DOHH2 (cell line): ENCODE measurements around the gene ALKBH7.
"Not testable (repeated sequence)": the region's sequence is repeated elsewhere in the genome, so short reads cannot be mapped to it uniquely, and the experiment has no call there.

Source experiments
- H3F3A ChIP-seq: fragments of 200-600 bp; sonication (generic), shearing (Covaris generic); 2 replicates; pipeline ENCODE4 v1.6.0; 2016; ENCODE audit warnings: antibody characterized with exemption, mild to moderate bottlenecking; ENCODE audit not compliant: control insufficient read depth, insufficient read depth
- H3K27ac ChIP-seq: fragments of 200-600 bp; sonication (generic); 2 replicates; pipeline ENCODE4 v1.5.1; 2014; ENCODE audit warnings: low read depth, mild to moderate bottlenecking, low read length, moderate library complexity
- H3K27me3 ChIP-seq: fragments of 200-600 bp; sonication (generic); 2 replicates; pipeline ENCODE4 v1.6.1; 2014; ENCODE audit warnings: mild to moderate bottlenecking, low read length, mixed read lengths; ENCODE audit not compliant: control insufficient read depth
- H3K36me3 ChIP-seq: fragments of 200-600 bp; sonication (generic); 2 replicates; pipeline ENCODE4 v1.6.1; 2014; ENCODE audit warnings: mild to moderate bottlenecking, low read length, moderate library complexity, mixed read lengths; ENCODE audit not compliant: control insufficient read depth
- H3K4me1 ChIP-seq: fragments of 200-600 bp; sonication (generic); 2 replicates; pipeline ENCODE4 v1.6.1; 2014; ENCODE audit warnings: mild to moderate bottlenecking, low read length, mixed read lengths; ENCODE audit not compliant: control insufficient read depth
- H3K4me2 ChIP-seq: fragments of 200-600 bp; sonication (generic); 2 replicates; pipeline ENCODE4 v1.6.0; 2014; ENCODE audit warnings: mild to moderate bottlenecking, low read length, moderate library complexity
- H3K4me3 ChIP-seq: fragments of 200-600 bp; sonication (generic); 2 replicates; pipeline ENCODE4 v1.5.1; 2014; ENCODE audit warnings: mild to moderate bottlenecking, low read length, mixed read lengths
- H3K79me2 ChIP-seq: fragments of 200-600 bp; sonication (generic); 2 replicates; pipeline ENCODE4 v1.6.1; 2014; ENCODE audit warnings: mild to moderate bottlenecking, low read length, mixed read lengths; ENCODE audit not compliant: control insufficient read depth
- H3K9me2 ChIP-seq: fragments of 200-600 bp; sonication (generic); replicated peaks from 2 replicates; pipeline ENCODE4 v1.6.1; 2014; ENCODE audit warnings: mild to moderate bottlenecking, low read length, mixed read lengths; ENCODE audit not compliant: control insufficient read depth
- H3K9me3 ChIP-seq: fragments of 200-600 bp; sonication (generic); 2 replicates; pipeline ENCODE4 v1.6.1; 2014; ENCODE audit warnings: antibody characterized with exemption, low read length, mixed read lengths; ENCODE audit not compliant: control insufficient read depth, insufficient read depth
- H4K20me1 ChIP-seq: fragments of 200-600 bp; sonication (generic); 2 replicates; pipeline ENCODE4 v1.6.0; 2014; ENCODE audit warnings: low read depth, mild to moderate bottlenecking, antibody characterized with exemption, low read length, moderate library complexity; ENCODE audit not compliant: control insufficient read depth, insufficient read depth
- CTCF ChIP-seq: fragments of 200-600 bp; sonication (generic); IDR thresholded peaks from one replicate; pipeline ENCODE4 v1.5.1; 2014; ENCODE audit warnings: antibody characterized with exemption, mild to moderate bottlenecking, low read depth, low read length; ENCODE audit not compliant: poor library complexity, severe bottlenecking
- EZH2phosphoT487 ChIP-seq: fragments of 200-600 bp; sonication (generic); IDR thresholded peaks from 2 replicates; pipeline ENCODE4 v1.6.1; 2017; ENCODE audit warnings: borderline replicate concordance, mild to moderate bottlenecking, antibody characterized with exemption, low read length, moderate library complexity, mixed read lengths

ALKBH7 gene

DNA sequence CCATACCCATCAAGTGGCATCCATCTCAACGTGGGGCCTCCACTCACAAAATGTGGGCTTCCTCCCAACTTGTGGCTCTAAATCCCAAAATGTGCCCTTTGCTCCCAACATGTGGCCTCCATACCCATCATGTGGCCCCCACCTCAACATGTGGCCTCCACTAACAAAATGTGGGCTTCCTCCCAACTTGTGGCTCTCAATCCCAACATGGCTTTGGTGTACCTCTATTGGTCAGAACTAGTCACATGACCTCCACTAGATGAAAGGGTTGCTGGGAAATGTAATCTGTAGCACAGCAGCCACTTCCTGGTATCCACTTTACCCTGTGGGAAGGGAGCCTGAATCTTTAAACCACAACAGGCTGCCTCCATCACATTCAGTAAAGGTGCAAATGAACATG, 29.1 kb upstream of the ALKBH7 start:
- no peak overlapping the region for H3K4me2 ChIP-seq
- H3K9me2 ChIP-seq, result no peaks in the 10 kb centered on the region
- no peaks in the 10 kb centered on the region for H3K4me1 ChIP-seq
- no peaks in the 10 kb centered on the region for H3K79me2 ChIP-seq
- no peaks in the 10 kb centered on the region for H3K27me3 ChIP-seq
- no peak overlapping the region for H3K4me3 ChIP-seq
- no peak for TF ChIP-seq CTCF
- TF ChIP-seq EZH2phosphoT487, result no peak
- no peak overlapping the region for H3K27ac ChIP-seq
- H3K9me3 ChIP-seq, result peaks cover 7% of the 10 kb centered on the region; the same call in 1 of the 2 replicates
- H3K36me3 ChIP-seq, result no peaks in the 10 kb centered on the region
- H4K20me1 ChIP-seq, result no peaks in the 10 kb centered on the region
- H3F3A ChIP-seq, result no peaks in the 10 kb centered on the region

DNA sequence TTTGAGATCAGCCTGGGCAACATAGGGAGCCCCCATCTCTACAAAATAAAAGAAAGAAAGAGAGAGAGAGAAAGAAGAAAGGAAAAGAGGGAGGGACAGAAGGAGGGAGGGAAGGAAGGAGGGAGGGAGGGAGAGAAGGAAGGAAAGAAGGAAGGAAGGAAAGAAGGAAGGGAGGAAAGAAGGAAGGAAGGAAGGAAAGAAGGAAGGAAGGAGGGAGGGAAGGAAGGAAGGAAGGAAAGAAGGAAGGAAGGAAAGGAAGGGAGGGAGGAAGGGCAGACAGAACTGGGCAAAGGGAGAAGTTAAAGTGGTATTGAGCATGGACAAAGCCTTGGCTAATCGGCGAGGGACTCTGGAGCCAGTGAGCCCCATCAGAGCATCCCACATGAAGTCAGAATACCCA, 23.3 kb upstream of the ALKBH7 start:
- not testable (repeated sequence) for H3K79me2 ChIP-seq, H4K20me1 ChIP-seq, H3K4me3 ChIP-seq, H3K4me1 ChIP-seq, H3K36me3 ChIP-seq, H3K27ac ChIP-seq, H3K9me3 ChIP-seq, H3F3A ChIP-seq, H3K9me2 ChIP-seq, H3K4me2 ChIP-seq, H3K27me3 ChIP-seq

GRCh38 chr19:6350688-6351087, 21.9 kb upstream of the ALKBH7 start:
- no peak overlapping the region for H3K4me3 ChIP-seq
- no peaks in the 10 kb centered on the region for H3K79me2 ChIP-seq
- H3K9me3 ChIP-seq, result no peaks in the 10 kb centered on the region
- H4K20me1 ChIP-seq, result no peaks in the 10 kb centered on the region
- H3F3A ChIP-seq, result no peaks in the 10 kb centered on the region
- no peaks in the 10 kb centered on the region for H3K36me3 ChIP-seq
- H3K4me2 ChIP-seq, result no peak overlapping the region
- no peak for TF ChIP-seq CTCF
- TF ChIP-seq EZH2phosphoT487, result no peak
- H3K9me2 ChIP-seq, result no peaks in the 10 kb centered on the region
- H3K27me3 ChIP-seq, result no peaks in the 10 kb centered on the region
- H3K27ac ChIP-seq, result no peak overlapping the region
- no peaks in the 10 kb centered on the region for H3K4me1 ChIP-seq

- H3K36me3 ChIP-seq, result no peaks in the 10 kb centered on the region
- no peaks in the 10 kb centered on the region for H3K9me3 ChIP-seq
- no peaks in the 10 kb centered on the region for H3F3A ChIP-seq
- H3K4me3 ChIP-seq, result no peak overlapping the region
- H3K4me1 ChIP-seq, result no peaks in the 10 kb centered on the region
- H3K27ac ChIP-seq, result no peak overlapping the region
- H3K79me2 ChIP-seq, result no peaks in the 10 kb centered on the region
- no peaks in the 10 kb centered on the region for H4K20me1 ChIP-seq
- H3K27me3 ChIP-seq, result no peaks in the 10 kb centered on the region
- no peak overlapping the region for H3K4me2 ChIP-seq
- no peak for TF ChIP-seq EZH2phosphoT487
- no peaks in the 10 kb centered on the region for H3K9me2 ChIP-seq
These were observed 20.0 kb upstream of the ALKBH7 start for GRCh38 chr19:6352381-6353165.
